Liver (tissue), 9 donors: ENCODE data around the gene CCBE1. TPM values are rescaled to one million over a fixed set of nuclear protein-coding genes. Genes with fewer than 3 reads are reported as not detected.

ENCODE experiments used
- DNase-seq: peaks from one replicate; pipeline ENCODE4 v3.0.0-alpha.2; 2017; ENCODE audit warnings: low spot score
- H3K27ac ChIP-seq, 2 donors: one replicate each; pipeline ENCODE4 v1.7.0; 2013; ENCODE audit warnings: inconsistent platforms in 2 of 2, low read length in 2 of 2, control low read depth in 1 of 2, low read depth in 1 of 2, mild to moderate bottlenecking in 1 of 2
- H3K27me3 ChIP-seq, 4 donors: one replicate each; pipeline versions ENCODE4 v1.6.1 to v1.7.0; 2013; ENCODE audit warnings: low read length in 3 of 4, inconsistent platforms in 1 of 4, mild to moderate bottlenecking in 1 of 4, moderate library complexity in 1 of 4; ENCODE audit not compliant: control insufficient read depth in 4 of 4, insufficient read depth in 4 of 4
- H3K36me3 ChIP-seq, 4 donors: one replicate each; pipeline versions ENCODE4 v1.6.1 to v1.7.0; 2013; ENCODE audit warnings: low read length in 3 of 4, mild to moderate bottlenecking in 3 of 4, low read depth in 1 of 4, moderate library complexity in 1 of 4; ENCODE audit not compliant: control insufficient read depth in 4 of 4, insufficient read depth in 3 of 4
- H3K4me1 ChIP-seq, 4 donors: one replicate each; pipeline versions ENCODE4 v1.6.1 to v1.7.0; 2013; ENCODE audit warnings: low read length in 3 of 4, mild to moderate bottlenecking in 3 of 4, moderate library complexity in 1 of 4; ENCODE audit not compliant: control insufficient read depth in 4 of 4, insufficient read depth in 4 of 4
- H3K4me3 ChIP-seq, 3 donors: one replicate each; pipeline versions ENCODE4 v1.6.1 to v1.7.0; 2013; ENCODE audit warnings: low read length in 3 of 3, control low read depth in 1 of 3, low read depth in 1 of 3, mild to moderate bottlenecking in 1 of 3
- H3K9ac ChIP-seq, 2 donors: one replicate each; pipeline ENCODE4 v1.7.0; 2013; ENCODE audit warnings: low read length in 2 of 2, mild to moderate bottlenecking in 2 of 2, moderate library complexity in 2 of 2, control low read depth in 1 of 2, low read depth in 1 of 2
- H3K9me3 ChIP-seq, 4 donors: one replicate each; pipeline versions ENCODE4 v1.6.1 to v1.7.0; 2013; ENCODE audit warnings: low read length in 3 of 4; ENCODE audit not compliant: control insufficient read depth in 4 of 4
- EGR1 ChIP-seq, 2 donors: IDR thresholded peaks; 2 replicates each; pipeline ENCODE4 v1.6.1; 2016 to 2018; ENCODE audit warnings: antibody characterized with exemption in 2 of 2, low read depth in 2 of 2
- FOXA1 ChIP-seq: IDR thresholded peaks from 2 replicates; pipeline ENCODE4 v1.6.1; 2016; ENCODE audit warnings: antibody characterized with exemption
- FOXA2 ChIP-seq: IDR thresholded peaks from 2 replicates; pipeline ENCODE4 v1.6.1; 2016; ENCODE audit warnings: antibody characterized with exemption
- GABPA ChIP-seq, 2 donors: IDR thresholded peaks in 1 of 2; conservative IDR thresholded peaks in 1 of 2; 2 replicates each; pipeline ENCODE4 v1.6.1; 2016; ENCODE audit warnings: antibody characterized with exemption in 2 of 2, mild to moderate bottlenecking in 1 of 2, moderate library complexity in 1 of 2
- HNF4A ChIP-seq, 2 donors: conservative IDR thresholded peaks; 2 replicates each; pipeline ENCODE4 v1.6.1; 2016; ENCODE audit warnings: antibody characterized with exemption in 2 of 2, mild to moderate bottlenecking in 2 of 2
- HNF4G ChIP-seq: IDR thresholded peaks from 2 replicates; pipeline ENCODE4 v1.6.1; 2016; ENCODE audit warnings: antibody characterized with exemption
- MAX ChIP-seq: IDR thresholded peaks from 2 replicates; pipeline ENCODE4 v1.6.1; 2016; ENCODE audit warnings: antibody characterized with exemption
- NR2F2 ChIP-seq: IDR thresholded peaks from 2 replicates; pipeline ENCODE4 v1.6.1; 2016; ENCODE audit warnings: antibody characterized with exemption
- RAD21 ChIP-seq, 2 donors: IDR thresholded peaks; 2 replicates each; pipeline ENCODE4 v1.6.1; 2016; ENCODE audit warnings: antibody characterized with exemption in 2 of 2, mild to moderate bottlenecking in 2 of 2
- RXRA ChIP-seq, 2 donors: IDR thresholded peaks; 2 replicates each; pipeline ENCODE4 v1.6.1; 2017 to 2018; ENCODE audit warnings: antibody characterized with exemption in 2 of 2, mild to moderate bottlenecking in 1 of 2
- SP1 ChIP-seq: IDR thresholded peaks from 2 replicates; pipeline ENCODE4 v1.6.1; 2018; ENCODE audit warnings: antibody characterized with exemption, mild to moderate bottlenecking
- TAF1 ChIP-seq: conservative IDR thresholded peaks from 2 replicates; pipeline ENCODE4 v1.6.1; 2016; ENCODE audit warnings: antibody characterized with exemption, mild to moderate bottlenecking
- YY1 ChIP-seq: IDR thresholded peaks from 2 replicates; pipeline ENCODE4 v1.6.1; 2016; ENCODE audit warnings: antibody characterized with exemption, mild to moderate bottlenecking
- WGBS: extraction: QIAGEN DNeasy Blood & Tissue Kit; methylation state at CpG from one replicate; pipeline ENCODE4 v1.1.7; 2013; 5-methylcytosine and 5-hydroxymethylcytosine counted together
- polyA plus RNA-seq, 2 donors: library from polyadenylated mRNA; stranded (reverse) in 1 of 2; unstranded in 1 of 2; fragments of 200-250 nt in 1 of 2; fragments of >200 nt in 1 of 2; fragmentation: Nextera tagmentation in 1 of 2; extraction: Ambion mirVana in 1 of 2; gene quantifications; one replicate each; pipeline versions ENCODE4 v1.2.1 to v1.2.3, GENCODE V29; 2013 to 2015
- total RNA-seq, 2 donors: library from RNA; depleted of rRNA; stranded (reverse); fragments of >200 nt; gene quantifications; one replicate each; pipeline ENCODE4 v1.2.3, GENCODE V29; 2014
- TF ChIP-seq, protein P1 (sequence below): IDR thresholded peaks from 2 replicates; pipeline ENCODE4 v1.6.1; 2016; ENCODE audit warnings: antibody characterized with exemption
- TF ChIP-seq, protein P2 (sequence below): IDR thresholded peaks from 2 replicates; pipeline ENCODE4 v1.6.1; 2016; ENCODE audit warnings: antibody characterized with exemption
- TF ChIP-seq, protein P3 (sequence below): IDR thresholded peaks from 2 replicates; pipeline ENCODE4 v1.6.1; 2016; ENCODE audit warnings: antibody characterized with exemption, mild to moderate bottlenecking
- TF ChIP-seq, protein P4 (sequence below): fragments of 150-350 bp; IDR thresholded peaks from 2 replicates; pipeline ENCODE4 v1.5.1; 2017; ENCODE audit warnings: improper control_type of control experiment, low read depth, low read length; ENCODE audit not compliant: missing input control
- donor health status: healthy.
- donor health status: healthy.
- donor health status: healthy.
- donor health status: healthy.
- donor health status: healthy.

The CCBE1 gene
- total and polyA plus RNA-seq, 4 donors = 1.8 to 2.6 (median 2.2) TPM

DNA sequence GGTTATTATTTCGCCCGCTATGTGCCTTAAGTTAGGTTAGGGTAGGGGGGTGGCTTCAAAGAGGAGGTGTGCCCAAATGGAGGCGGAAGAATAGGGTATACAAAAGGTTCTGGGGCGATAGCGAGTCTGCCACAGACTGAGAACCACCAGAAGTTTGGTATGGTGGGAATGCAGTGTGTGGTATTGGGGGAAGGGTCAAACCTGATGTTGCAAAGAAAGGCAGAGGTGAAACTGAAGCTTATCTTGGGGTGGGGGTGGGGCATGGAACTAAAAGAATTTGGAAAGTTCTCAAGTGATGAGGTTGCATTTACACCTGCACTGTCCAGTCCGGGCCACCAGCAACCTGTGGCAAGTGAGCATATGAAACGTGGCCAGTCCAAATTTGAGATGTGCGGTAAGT is 11.8 kb upstream of the CCBE1 start:
- Histone ChIP-seq H3K27ac (no peak overlapping the region), H3K4me3 (no peak overlapping the region), H3K27me3 (peaks cover 0 to 3% (median under 1%) of the 10 kb centered on the region in 4 donors), H3K9ac (no peak overlapping the region), H3K4me1 (no peaks in the 10 kb centered on the region), H3K9me3 (peaks cover 0 to 3% (median 0%) of the 10 kb centered on the region in 4 donors), H3K36me3 (no peaks in the 10 kb centered on the region)
- no peak for TF ChIP-seq HNF4A (conservative IDR thresholded peaks at IDR 0.05)
- TF ChIP-seq RXRA (IDR thresholded peaks at IDR 0.05) = no peak
- no peak for DNase-seq
- 79% methylated on average over 8 of the region's 8 CpGs for WGBS

GRCh38 chr18:59707306-59707705 is 10.1 kb upstream of the CCBE1 start:
- H3K4me3 ChIP-seq = no peak overlapping the region
- 73% methylated on average over 2 of the region's 2 CpGs for WGBS
- TF ChIP-seq, protein P1, sequence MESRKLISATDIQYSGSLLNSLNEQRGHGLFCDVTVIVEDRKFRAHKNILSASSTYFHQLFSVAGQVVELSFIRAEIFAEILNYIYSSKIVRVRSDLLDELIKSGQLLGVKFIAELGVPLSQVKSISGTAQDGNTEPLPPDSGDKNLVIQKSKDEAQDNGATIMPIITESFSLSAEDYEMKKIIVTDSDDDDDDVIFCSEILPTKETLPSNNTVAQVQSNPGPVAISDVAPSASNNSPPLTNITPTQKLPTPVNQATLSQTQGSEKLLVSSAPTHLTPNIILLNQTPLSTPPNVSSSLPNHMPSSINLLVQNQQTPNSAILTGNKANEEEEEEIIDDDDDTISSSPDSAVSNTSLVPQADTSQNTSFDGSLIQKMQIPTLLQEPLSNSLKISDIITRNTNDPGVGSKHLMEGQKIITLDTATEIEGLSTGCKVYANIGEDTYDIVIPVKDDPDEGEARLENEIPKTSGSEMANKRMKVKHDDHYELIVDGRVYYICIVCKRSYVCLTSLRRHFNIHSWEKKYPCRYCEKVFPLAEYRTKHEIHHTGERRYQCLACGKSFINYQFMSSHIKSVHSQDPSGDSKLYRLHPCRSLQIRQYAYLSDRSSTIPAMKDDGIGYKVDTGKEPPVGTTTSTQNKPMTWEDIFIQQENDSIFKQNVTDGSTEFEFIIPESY = no peak
- TF ChIP-seq EGR1 (IDR thresholded peaks at IDR 0.05; ENCODE audit: low read depth in 2 of 2) (no peak), NR2F2 (no peak), RAD21 (IDR thresholded peaks at IDR 0.05) (no peak), RXRA (IDR thresholded peaks at IDR 0.05) (no peak)
- TF ChIP-seq, protein P2, sequence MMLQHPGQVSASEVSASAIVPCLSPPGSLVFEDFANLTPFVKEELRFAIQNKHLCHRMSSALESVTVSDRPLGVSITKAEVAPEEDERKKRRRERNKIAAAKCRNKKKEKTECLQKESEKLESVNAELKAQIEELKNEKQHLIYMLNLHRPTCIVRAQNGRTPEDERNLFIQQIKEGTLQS = no peak
- TF ChIP-seq, protein P3, sequence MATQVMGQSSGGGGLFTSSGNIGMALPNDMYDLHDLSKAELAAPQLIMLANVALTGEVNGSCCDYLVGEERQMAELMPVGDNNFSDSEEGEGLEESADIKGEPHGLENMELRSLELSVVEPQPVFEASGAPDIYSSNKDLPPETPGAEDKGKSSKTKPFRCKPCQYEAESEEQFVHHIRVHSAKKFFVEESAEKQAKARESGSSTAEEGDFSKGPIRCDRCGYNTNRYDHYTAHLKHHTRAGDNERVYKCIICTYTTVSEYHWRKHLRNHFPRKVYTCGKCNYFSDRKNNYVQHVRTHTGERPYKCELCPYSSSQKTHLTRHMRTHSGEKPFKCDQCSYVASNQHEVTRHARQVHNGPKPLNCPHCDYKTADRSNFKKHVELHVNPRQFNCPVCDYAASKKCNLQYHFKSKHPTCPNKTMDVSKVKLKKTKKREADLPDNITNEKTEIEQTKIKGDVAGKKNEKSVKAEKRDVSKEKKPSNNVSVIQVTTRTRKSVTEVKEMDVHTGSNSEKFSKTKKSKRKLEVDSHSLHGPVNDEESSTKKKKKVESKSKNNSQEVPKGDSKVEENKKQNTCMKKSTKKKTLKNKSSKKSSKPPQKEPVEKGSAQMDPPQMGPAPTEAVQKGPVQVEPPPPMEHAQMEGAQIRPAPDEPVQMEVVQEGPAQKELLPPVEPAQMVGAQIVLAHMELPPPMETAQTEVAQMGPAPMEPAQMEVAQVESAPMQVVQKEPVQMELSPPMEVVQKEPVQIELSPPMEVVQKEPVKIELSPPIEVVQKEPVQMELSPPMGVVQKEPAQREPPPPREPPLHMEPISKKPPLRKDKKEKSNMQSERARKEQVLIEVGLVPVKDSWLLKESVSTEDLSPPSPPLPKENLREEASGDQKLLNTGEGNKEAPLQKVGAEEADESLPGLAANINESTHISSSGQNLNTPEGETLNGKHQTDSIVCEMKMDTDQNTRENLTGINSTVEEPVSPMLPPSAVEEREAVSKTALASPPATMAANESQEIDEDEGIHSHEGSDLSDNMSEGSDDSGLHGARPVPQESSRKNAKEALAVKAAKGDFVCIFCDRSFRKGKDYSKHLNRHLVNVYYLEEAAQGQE = no peak
- H3K27me3 ChIP-seq = peaks cover 0 to 3% (median under 1%) of the 10 kb centered on the region in 4 donors
- no peak overlapping the region for H3K9ac ChIP-seq
- H3K36me3 ChIP-seq = no peaks in the 10 kb centered on the region
- peaks cover 0 to 3% (median 0%) of the 10 kb centered on the region in 4 donors for H3K9me3 ChIP-seq
- no peaks in the 10 kb centered on the region for H3K4me1 ChIP-seq
- no peak for DNase-seq
- H3K27ac ChIP-seq = no peak overlapping the region

- Histone ChIP-seq H3K27me3 (peaks cover 0 to 3% (median under 1%) of the 10 kb centered on the region in 4 donors), H3K4me3 (no peak overlapping the region), H3K9me3 (peaks cover 0 to 3% (median 0%) of the 10 kb centered on the region in 4 donors), H3K9ac (no peak overlapping the region), H3K36me3 (no peaks in the 10 kb centered on the region), H3K4me1 (no peaks in the 10 kb centered on the region), H3K27ac (no peak overlapping the region)
- DNase-seq = no peak
- 47% methylated on average over 5 of the region's 5 CpGs for WGBS
- TF ChIP-seq RAD21 (IDR thresholded peaks at IDR 0.05) = no peak
- TF ChIP-seq, protein P1 = no peak
- TF ChIP-seq HNF4G = no peak
- no peak for TF ChIP-seq YY1
- no peak for TF ChIP-seq FOXA2
- no peak for TF ChIP-seq GABPA (IDR thresholded peaks at IDR 0.05 in 1 of 2, conservative IDR thresholded peaks at IDR 0.05 in 1 of 2)
- TF ChIP-seq, protein P2 = no peak
- TF ChIP-seq RXRA (IDR thresholded peaks at IDR 0.05) = no peak
- TF ChIP-seq FOXA1 = no peak
- TF ChIP-seq HNF4A (conservative IDR thresholded peaks at IDR 0.05) = no peak
- no peak for TF ChIP-seq MAX
- no peak for TF ChIP-seq TAF1
- TF ChIP-seq, protein P4, sequence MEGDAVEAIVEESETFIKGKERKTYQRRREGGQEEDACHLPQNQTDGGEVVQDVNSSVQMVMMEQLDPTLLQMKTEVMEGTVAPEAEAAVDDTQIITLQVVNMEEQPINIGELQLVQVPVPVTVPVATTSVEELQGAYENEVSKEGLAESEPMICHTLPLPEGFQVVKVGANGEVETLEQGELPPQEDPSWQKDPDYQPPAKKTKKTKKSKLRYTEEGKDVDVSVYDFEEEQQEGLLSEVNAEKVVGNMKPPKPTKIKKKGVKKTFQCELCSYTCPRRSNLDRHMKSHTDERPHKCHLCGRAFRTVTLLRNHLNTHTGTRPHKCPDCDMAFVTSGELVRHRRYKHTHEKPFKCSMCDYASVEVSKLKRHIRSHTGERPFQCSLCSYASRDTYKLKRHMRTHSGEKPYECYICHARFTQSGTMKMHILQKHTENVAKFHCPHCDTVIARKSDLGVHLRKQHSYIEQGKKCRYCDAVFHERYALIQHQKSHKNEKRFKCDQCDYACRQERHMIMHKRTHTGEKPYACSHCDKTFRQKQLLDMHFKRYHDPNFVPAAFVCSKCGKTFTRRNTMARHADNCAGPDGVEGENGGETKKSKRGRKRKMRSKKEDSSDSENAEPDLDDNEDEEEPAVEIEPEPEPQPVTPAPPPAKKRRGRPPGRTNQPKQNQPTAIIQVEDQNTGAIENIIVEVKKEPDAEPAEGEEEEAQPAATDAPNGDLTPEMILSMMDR = no peak
- no peak for TF ChIP-seq SP1
- no peak for TF ChIP-seq EGR1 (IDR thresholded peaks at IDR 0.05; ENCODE audit: low read depth in 2 of 2)
Observed at GRCh38 chr18:59706499-59706898, 9.3 kb upstream of the CCBE1 start.
